Body of pancreas (tissue), 4 donors: ENCODE results near the gene STAU1. TPM values are rescaled to one million over a fixed set of nuclear protein-coding genes. Genes with fewer than 3 reads are reported as not detected.
A peak's percentile ranks its signal among the peaks of the same experiment; 100 is the strongest.
"Not testable (repeated sequence)": the region's sequence is repeated elsewhere in the genome, so short reads cannot be mapped to it uniquely, and the experiment has no call there.

Source experiments
- ATAC-seq: fragments of 150-250 bp; one replicate; pipeline ENCODE4 v1.9.1; 2016
- DNase-seq, 4 donors: peaks; one replicate each; pipeline ENCODE4 v3.0.0-alpha.2; 2019
- H3K27ac ChIP-seq, 4 donors: fragments of 200-600 bp; sonication (generic); 1 replicate in 3 of 4; 2 replicates in 1 of 4; pipeline versions ENCODE4 v1.5.1 to v1.6.1; 2016 to 2019; ENCODE audit warnings: mild to moderate bottlenecking in 1 of 4, mixed read lengths in 1 of 4, moderate library complexity in 1 of 4
- H3K27me3 ChIP-seq, 2 donors: fragments of 200-600 bp; sonication (generic); one replicate each; pipeline ENCODE4 v1.6.0; 2016; ENCODE audit warnings: mild to moderate bottlenecking in 1 of 2
- H3K36me3 ChIP-seq, 2 donors: fragments of 200-600 bp; sonication (generic); replicated peaks in 1 of 2; 2 replicates each; pipeline ENCODE4 v1.5.1; 2016; ENCODE audit warnings: low read depth in 2 of 2; ENCODE audit not compliant: insufficient read depth in 1 of 2
- H3K4me1 ChIP-seq: fragments of 200-600 bp; sonication (generic); one replicate; pipeline ENCODE4 v1.6.0; 2016
- H3K4me3 ChIP-seq, 2 donors: fragments of 200-600 bp; sonication (generic); 1 replicate in 1 of 2; 2 replicates in 1 of 2; pipeline ENCODE4 v1.5.1; 2016 to 2019
- H3K9me3 ChIP-seq, 3 donors: fragments of 200-600 bp; sonication (generic); 1 replicate in 2 of 3; 2 replicates in 1 of 3; pipeline ENCODE4 v1.5.1; 2016
- POLR2A ChIP-seq, 3 donors: fragments of 450-650 bp; IDR thresholded peaks; one replicate each; pipeline ENCODE4 v1.6.1; 2016; ENCODE audit warnings: antibody characterized with exemption in 3 of 3, mild to moderate bottlenecking in 2 of 3
- WGBS, 2 donors: methylation state at CpG; one replicate each; pipeline ENCODE4 v1.1.5; 2017; 5-methylcytosine and 5-hydroxymethylcytosine counted together
- intact Hi-C: fragments of 100-400 bp; cut with DNase I; formaldehyde crosslinking; loops from one replicate; pipeline ENCODE4 v1.15.1; 2023
- total RNA-seq, 2 donors: library from RNA; depleted of rRNA; stranded (reverse); fragments of >200 nt; gene quantifications; one replicate each; pipeline ENCODE4 v1.1.0, GENCODE V29; 2016
- TF ChIP-seq, protein P1 (sequence below), 7 experiments: fragments of 450-650 bp in 4 of 7; fragments of 200-600 bp in 3 of 7; sonication (generic) in 3 of 7; IDR thresholded peaks; one replicate each; pipeline ENCODE4 v1.5.1; 2016 to 2019; ENCODE audit warnings: antibody characterized with exemption in 7 of 7

STAU1 gene
- total RNA-seq, 2 donors from 2014 or later, result 50.4 to 78.3 TPM

GRCh38 chr20:49225896-49226295 lies 37.8 kb upstream of the STAU1 start:
- DNase-seq (no peak), ATAC-seq (no peak)
- WGBS, 2 donors, result 91 to 96% methylated on average over 7 of the region's 7 CpGs
- H3K36me3 ChIP-seq, result peaks cover 24 to 51% of the 10 kb centered on the region in 2 donors
- H3K9me3 ChIP-seq, result no peaks in the 10 kb centered on the region
- H3K4me3 ChIP-seq, result no peak overlapping the region
- intact Hi-C loops, result no loop called here
- no peak overlapping the region for H3K27ac ChIP-seq
- H3K4me1 ChIP-seq, result peaks cover 2% of the 10 kb centered on the region
- TF ChIP-seq POLR2A (IDR thresholded peaks at IDR 0.05), result no peak
- TF ChIP-seq, protein P1, sequence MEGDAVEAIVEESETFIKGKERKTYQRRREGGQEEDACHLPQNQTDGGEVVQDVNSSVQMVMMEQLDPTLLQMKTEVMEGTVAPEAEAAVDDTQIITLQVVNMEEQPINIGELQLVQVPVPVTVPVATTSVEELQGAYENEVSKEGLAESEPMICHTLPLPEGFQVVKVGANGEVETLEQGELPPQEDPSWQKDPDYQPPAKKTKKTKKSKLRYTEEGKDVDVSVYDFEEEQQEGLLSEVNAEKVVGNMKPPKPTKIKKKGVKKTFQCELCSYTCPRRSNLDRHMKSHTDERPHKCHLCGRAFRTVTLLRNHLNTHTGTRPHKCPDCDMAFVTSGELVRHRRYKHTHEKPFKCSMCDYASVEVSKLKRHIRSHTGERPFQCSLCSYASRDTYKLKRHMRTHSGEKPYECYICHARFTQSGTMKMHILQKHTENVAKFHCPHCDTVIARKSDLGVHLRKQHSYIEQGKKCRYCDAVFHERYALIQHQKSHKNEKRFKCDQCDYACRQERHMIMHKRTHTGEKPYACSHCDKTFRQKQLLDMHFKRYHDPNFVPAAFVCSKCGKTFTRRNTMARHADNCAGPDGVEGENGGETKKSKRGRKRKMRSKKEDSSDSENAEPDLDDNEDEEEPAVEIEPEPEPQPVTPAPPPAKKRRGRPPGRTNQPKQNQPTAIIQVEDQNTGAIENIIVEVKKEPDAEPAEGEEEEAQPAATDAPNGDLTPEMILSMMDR (IDR thresholded peaks at IDR 0.05), result no peak
- no peaks in the 10 kb centered on the region for H3K27me3 ChIP-seq

GRCh38 chr20:49219924-49220831 lies 32.0 kb upstream of the STAU1 start:
- intact Hi-C loops, result loop anchor here (5.0 kb wide), 1 partner anchor 88 kb away; no protein-coding TSS in a partner anchor
- TF ChIP-seq, protein P1 (IDR thresholded peaks at IDR 0.05), result no peak
- no peak for DNase-seq
- WGBS, 2 donors, result 66 to 67% methylated on average over 26 of the region's 28 CpGs
- Histone ChIP-seq H3K27me3 (no peaks in the 10 kb centered on the region), H3K27ac (peak overlapping the region; percentile 61 to 87 (median 72)), H3K4me1 (peaks cover 24% of the 10 kb centered on the region), H3K4me3 (peak overlapping the region; percentile 73 to 82), H3K9me3 (no peaks in the 10 kb centered on the region), H3K36me3 (peaks cover 18 to 21% of the 10 kb centered on the region in 2 donors)
- no peak for ATAC-seq

DNA sequence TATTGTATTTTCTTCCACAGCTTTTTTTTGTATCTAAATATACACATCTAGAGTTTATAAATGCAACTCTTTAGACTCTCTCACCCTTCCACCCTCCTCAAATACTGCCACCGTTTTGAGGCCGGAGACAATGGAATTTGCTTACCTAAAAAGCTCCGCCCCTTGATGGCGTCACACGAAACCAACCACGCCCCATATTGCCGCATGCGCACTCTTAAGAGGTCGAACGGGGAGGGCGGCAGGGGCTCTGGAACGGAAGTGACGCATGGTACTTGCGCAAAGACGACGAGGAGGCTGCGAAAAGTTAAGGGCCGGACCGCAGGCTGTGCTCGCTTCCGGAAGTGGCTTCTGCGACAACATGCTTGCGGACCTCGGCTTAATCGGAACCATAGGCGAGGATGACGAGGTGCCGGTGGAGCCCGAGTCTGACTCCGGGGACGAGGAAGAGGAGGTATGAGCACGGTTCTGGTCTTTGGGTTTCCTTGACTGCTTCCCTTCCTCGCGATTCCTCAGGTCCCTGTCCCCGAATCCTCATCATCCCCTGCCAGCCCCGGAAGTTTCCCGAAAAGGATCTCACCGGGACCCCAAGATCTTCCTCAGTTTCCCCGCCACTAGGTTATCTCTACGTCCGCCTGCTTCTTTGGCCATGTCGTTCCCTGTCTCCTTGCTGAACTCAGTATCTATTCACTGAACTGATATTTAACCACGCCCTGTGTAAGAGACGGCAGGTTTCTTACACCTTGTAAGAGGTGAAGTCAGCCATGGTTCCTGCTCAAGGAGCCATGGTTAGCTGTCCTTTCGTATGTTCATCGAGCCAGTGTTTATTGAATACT lies 31.2 kb upstream of the STAU1 start, which contains the start of gene DDX27:
DDX27 (plus strand) TSS at position 326 of the 833 bp plus-strand sequence; CDS start at position 359, 33 bp downstream.
- intact Hi-C loops, result loop anchor here (5.0 kb wide), 1 partner anchor 87 kb away; no protein-coding TSS in a partner anchor

GRCh38 chr20:49218739-49219090 lies 30.6 kb upstream of the STAU1 start:
- H3K36me3 ChIP-seq, H3K4me3 ChIP-seq, H3K9me3 ChIP-seq, ATAC-seq, H3K27me3 ChIP-seq: not testable (repeated sequence)
- peak; percentile 25 to 46 (median 40) for DNase-seq
- 52 to 67% methylated on average over 9 to 13 of the region's 13 CpGs for WGBS, 2 donors
- intact Hi-C loops, result loop anchor here (5.0 kb wide), 1 partner anchor 86 kb away; no protein-coding TSS in a partner anchor
- H3K27ac ChIP-seq, result peak overlapping the region in 3 of 4 donors; percentile 62 to 87 (median 73)
- H3K4me1 ChIP-seq, result peaks cover 24% of the 10 kb centered on the region

More for the DNA sequence above, 31.2 kb upstream of the STAU1 start, which contains the start of gene DDX27:
- Histone ChIP-seq H3K27me3 (no peaks in the 10 kb centered on the region), H3K27ac (peak within 1 kb of the TSS; percentile 61 to 87 (median 72)), H3K4me3 (peak within 1 kb of the TSS; percentile 73 to 82), H3K4me1 (peaks cover 24% of the 10 kb centered on the region), H3K36me3 (peaks cover 12 to 13% of the 10 kb centered on the region in 2 donors), H3K9me3 (no peaks in the 10 kb centered on the region)
- DNase-seq (peak; percentile 97 to 99 (median 98)), ATAC-seq (peak; percentile 97)
- 0% methylated on average over 44 to 46 of the region's 46 CpGs for WGBS, 2 donors
- peak; percentile 47 to 86 (median 85) for TF ChIP-seq POLR2A (IDR thresholded peaks at IDR 0.05)
- TF ChIP-seq, protein P1 (IDR thresholded peaks at IDR 0.05), result peak in 1 of 7 experiments; percentile 12
